SU-DHL-6 (cell line): ENCODE measurements around the gene ETF1.
A peak's percentile ranks its signal among the peaks of the same experiment; 100 is the strongest.

Experiments
- H2AFZ ChIP-seq: fragments of 200-600 bp; sonication (generic); 2 replicates; pipeline ENCODE4 v1.6.1; 2014; ENCODE audit warnings: low read depth, mild to moderate bottlenecking, moderate library complexity, mixed read lengths, antibody characterized with exemption, low read length; ENCODE audit not compliant: severe bottlenecking
- H3F3A ChIP-seq: fragments of 200-600 bp; shearing (Covaris generic); 2 replicates; pipeline ENCODE4 v1.6.0; 2016; ENCODE audit warnings: antibody characterized with exemption, mild to moderate bottlenecking; ENCODE audit not compliant: insufficient read depth
- H3K27ac ChIP-seq: fragments of 200-600 bp; sonication (generic); 2 replicates; pipeline ENCODE4 v1.5.1; 2016; ENCODE audit warnings: low read depth, mild to moderate bottlenecking, low read length, moderate library complexity, mixed read lengths
- H3K27me3 ChIP-seq: fragments of 200-600 bp; sonication (generic), shearing (Covaris generic); 2 replicates; pipeline ENCODE4 v1.6.0; 2014; ENCODE audit warnings: mild to moderate bottlenecking, low read length
- H3K36me3 ChIP-seq: fragments of 200-600 bp; sonication (generic); 2 replicates; pipeline ENCODE4 v1.6.1; 2014; ENCODE audit warnings: mild to moderate bottlenecking, low read length, mixed read lengths
- H3K4me2 ChIP-seq: fragments of 300-600, 200-600 bp; shearing (Covaris generic), sonication (generic); 2 replicates; pipeline ENCODE4 v1.6.0; 2014; ENCODE audit warnings: low read length, low read depth, mild to moderate bottlenecking; ENCODE audit not compliant: poor library complexity, severe bottlenecking
- H3K4me3 ChIP-seq: fragments of 200-600 bp; sonication (generic); 2 replicates; pipeline ENCODE4 v1.5.1; 2014; ENCODE audit warnings: antibody characterized with exemption, low read length, mild to moderate bottlenecking, mixed read lengths; ENCODE audit not compliant: insufficient read depth, poor library complexity, severe bottlenecking
- H3K79me2 ChIP-seq: fragments of 200-600 bp; sonication (generic); 2 replicates; pipeline ENCODE4 v1.6.1; 2014; ENCODE audit warnings: mild to moderate bottlenecking, low read length, moderate library complexity; ENCODE audit not compliant: insufficient read depth
- H3K9ac ChIP-seq: fragments of 200-600 bp; sonication (generic); 2 replicates; pipeline ENCODE4 v1.7.0; 2014; ENCODE audit warnings: mild to moderate bottlenecking, low read length
- H3K9me2 ChIP-seq: fragments of 200-600 bp; sonication (generic); replicated peaks from 2 replicates; pipeline ENCODE4 v1.6.1; 2014; ENCODE audit warnings: low read length; ENCODE audit not compliant: insufficient read depth
- H3K9me3 ChIP-seq: fragments of 200-600 bp; sonication (generic); 2 replicates; pipeline ENCODE4 v1.6.1; 2014; ENCODE audit warnings: low read length, mixed read lengths; ENCODE audit not compliant: insufficient read depth
- H4K20me1 ChIP-seq: fragments of 200-600 bp; sonication (generic); 2 replicates; pipeline ENCODE4 v1.6.1; 2014; ENCODE audit warnings: low read depth, mild to moderate bottlenecking, antibody characterized with exemption, low read length, moderate library complexity, mixed read lengths
- CTCF ChIP-seq: fragments of 200-600 bp; sonication (generic); IDR thresholded peaks from one replicate; pipeline ENCODE4 v1.5.1; 2017; ENCODE audit warnings: antibody characterized with exemption, mild to moderate bottlenecking, low read length, moderate library complexity; ENCODE audit not compliant: insufficient read depth, poor library complexity, severe bottlenecking
- EZH2phosphoT487 ChIP-seq: fragments of 200-600 bp; sonication (generic), shearing (Covaris generic); conservative IDR thresholded peaks from 2 replicates; pipeline ENCODE4 v1.6.1; 2018; ENCODE audit warnings: mild to moderate bottlenecking, antibody characterized with exemption, low read length, moderate library complexity, mixed read lengths

Gene ETF1

GRCh38 chr5:138545919-138546562 is 3.0 kb upstream of the ETF1 start:
- H3K4me3 ChIP-seq, result no peak overlapping the region
- no peak overlapping the region for H2AFZ ChIP-seq
- TF ChIP-seq CTCF (no peak), EZH2phosphoT487 (no peak)
- H3K9me2 ChIP-seq, result no peaks in the 10 kb centered on the region
- peak overlapping the region; percentile 19; the same call in 1 of the 2 replicates for H3K9ac ChIP-seq
- no peaks in the 10 kb centered on the region; the same call in 1 of the 2 replicates for H3F3A ChIP-seq
- no peaks in the 10 kb centered on the region for H3K36me3 ChIP-seq
- peak overlapping the region; percentile 21 for H3K4me2 ChIP-seq
- H4K20me1 ChIP-seq, result no peaks in the 10 kb centered on the region
- peaks cover 83% of the 10 kb centered on the region for H3K79me2 ChIP-seq
- no peak overlapping the region for H3K27ac ChIP-seq
- H3K9me3 ChIP-seq, result no peaks in the 10 kb centered on the region
- H3K27me3 ChIP-seq, result no peaks in the 10 kb centered on the region

GRCh38 chr5:138544181-138545134 is 1.4 kb upstream of the ETF1 start:
- Histone ChIP-seq H3K9me3 (no peaks in the 10 kb centered on the region), H3K4me3 (peak overlapping the region; percentile 84), H4K20me1 (peaks cover 5% of the 10 kb centered on the region; the same call in 1 of the 2 replicates), H3K27ac (peak overlapping the region; percentile 68; the same call in 1 of the 2 replicates), H2AFZ (no peak overlapping the region), H3K27me3 (no peaks in the 10 kb centered on the region), H3K4me2 (peak overlapping the region; percentile 87), H3K79me2 (peaks cover 96% of the 10 kb centered on the region), H3K9ac (peak overlapping the region; percentile 92), H3K36me3 (peaks cover 10% of the 10 kb centered on the region; the same call in 1 of the 2 replicates), H3K9me2 (no peaks in the 10 kb centered on the region), H3F3A (peaks cover 6% of the 10 kb centered on the region; the same call in 1 of the 2 replicates)
- no peak for TF ChIP-seq CTCF
- no peak for TF ChIP-seq EZH2phosphoT487

- H3K4me2 ChIP-seq, result peak overlapping the region; percentile 87
- no peak for TF ChIP-seq CTCF
- no peak for TF ChIP-seq EZH2phosphoT487
- peaks cover 96% of the 10 kb centered on the region for H3K79me2 ChIP-seq
- H3K9ac ChIP-seq, result peak overlapping the region; percentile 92
- peak overlapping the region; percentile 75 for H2AFZ ChIP-seq
- H3K36me3 ChIP-seq, result peaks cover 16% of the 10 kb centered on the region; the same call in 1 of the 2 replicates
- no peaks in the 10 kb centered on the region for H3K9me3 ChIP-seq
- no peaks in the 10 kb centered on the region for H3K9me2 ChIP-seq
- H3K27me3 ChIP-seq, result no peaks in the 10 kb centered on the region
- peak overlapping the region; percentile 68 for H3K27ac ChIP-seq
- peak overlapping the region; percentile 84 for H3K4me3 ChIP-seq
- H3F3A ChIP-seq, result peaks cover 6% of the 10 kb centered on the region; the same call in 1 of the 2 replicates
- H4K20me1 ChIP-seq, result peaks cover 12% of the 10 kb centered on the region
These were observed 681 bp upstream of the ETF1 start for GRCh38 chr5:138543730-138544104.
